DMS79 treated with DMSO at 0.1 percent for 48 hours (cell line): ENCODE data around the gene CLASP1.
A peak's percentile ranks its signal among the peaks of the same experiment; 100 is the strongest.
"Not testable (repeated sequence)": the region's sequence is repeated elsewhere in the genome, so short reads cannot be mapped to it uniquely, and the experiment has no call there.

Experiments used
- DNase-seq: peaks from one replicate; lab custom pipeline; 2025; lab: John Stamatoyannopoulos, UW

Gene CLASP1

DNA sequence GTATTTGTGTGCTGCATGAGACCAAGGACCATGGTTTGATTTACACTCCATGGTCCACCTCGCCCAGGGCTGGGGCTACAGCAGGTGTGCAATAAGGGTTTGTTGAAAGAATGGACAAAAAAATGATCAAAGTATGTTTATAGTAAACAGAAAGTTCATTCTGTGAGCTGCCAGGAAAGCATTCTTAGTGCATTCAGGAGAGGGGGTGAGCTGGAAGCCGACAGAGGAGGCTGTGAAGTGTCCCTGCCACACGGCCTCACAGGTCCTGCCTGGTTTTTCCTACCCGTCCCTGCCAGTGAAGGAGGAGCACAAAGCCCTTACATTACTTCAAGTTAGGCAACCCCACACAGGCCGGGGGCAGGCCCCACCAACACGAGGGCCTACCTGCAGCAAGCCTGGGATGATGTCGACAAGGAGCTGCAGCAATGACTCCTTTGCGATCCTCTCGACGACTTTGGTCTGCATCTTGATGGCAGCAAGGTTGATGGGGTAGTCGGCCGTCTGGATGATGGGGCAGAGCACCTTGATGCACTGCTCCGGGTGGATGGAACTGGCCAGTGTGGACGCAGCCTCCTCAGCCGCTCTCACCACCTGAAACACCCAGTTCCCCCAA is 301.0 kb downstream of the CLASP1 start:
- no peak for DNase-seq

DNA sequence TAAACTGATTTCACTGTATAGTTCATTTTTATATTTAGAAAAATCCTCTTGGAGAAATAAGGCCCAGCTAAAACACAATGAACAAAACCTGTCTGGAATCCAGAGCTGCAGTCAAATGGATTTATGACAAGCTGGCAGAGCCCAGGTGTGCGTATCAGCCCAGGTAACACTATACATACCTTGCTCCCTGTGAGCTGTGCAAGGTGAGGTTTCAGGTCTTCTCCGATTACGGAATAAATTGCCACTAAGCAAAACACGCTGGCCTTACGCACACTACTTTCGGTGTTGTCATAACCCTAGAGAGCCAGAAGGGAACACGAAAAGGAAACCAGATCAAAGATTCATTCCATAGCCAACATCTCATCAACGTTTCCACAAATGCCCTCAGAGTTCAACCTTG is 302.4 kb downstream of the CLASP1 start:
- no peak for DNase-seq

DNA sequence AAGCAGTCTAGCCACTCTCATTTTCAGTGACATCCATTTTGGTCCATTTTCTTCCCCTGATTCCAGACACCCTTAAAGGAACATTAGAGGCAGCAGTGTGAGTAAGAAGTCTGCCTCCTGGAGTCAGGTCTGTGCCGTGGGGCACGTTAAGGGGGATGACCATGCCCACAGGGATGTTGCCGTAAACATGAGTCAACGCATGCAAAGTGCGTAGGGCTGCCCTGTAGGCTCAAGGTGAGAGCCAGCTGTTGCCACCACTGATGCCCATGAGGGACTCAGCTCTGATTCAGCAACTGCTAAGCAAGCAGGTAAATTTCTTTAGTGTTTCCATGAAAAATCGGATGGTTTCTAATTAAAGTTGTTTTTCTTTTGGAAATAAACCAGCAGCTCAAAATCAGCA is 302.9 kb downstream of the CLASP1 start:
- no peak for DNase-seq

DNA sequence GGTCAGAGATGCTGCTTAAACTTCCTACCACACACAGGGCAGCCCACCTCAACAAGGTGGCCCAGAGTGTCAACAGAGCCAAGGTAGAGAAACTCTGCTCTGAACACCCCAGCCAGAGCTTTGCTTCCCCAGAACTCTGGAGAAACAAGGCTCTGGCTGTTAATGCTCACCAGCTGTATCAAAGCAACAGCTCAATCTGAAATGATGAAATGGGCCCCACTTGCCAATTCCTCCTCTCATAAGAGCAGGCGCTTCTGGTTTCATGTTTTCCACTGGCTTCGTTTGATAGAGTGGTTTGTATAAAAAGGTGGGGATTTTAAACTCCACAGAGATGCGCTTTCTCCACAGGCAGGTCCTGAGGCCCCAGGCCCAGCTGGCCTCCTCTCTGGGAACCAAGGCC is 303.4 kb downstream of the CLASP1 start:
- DNase-seq: no peak

DNA sequence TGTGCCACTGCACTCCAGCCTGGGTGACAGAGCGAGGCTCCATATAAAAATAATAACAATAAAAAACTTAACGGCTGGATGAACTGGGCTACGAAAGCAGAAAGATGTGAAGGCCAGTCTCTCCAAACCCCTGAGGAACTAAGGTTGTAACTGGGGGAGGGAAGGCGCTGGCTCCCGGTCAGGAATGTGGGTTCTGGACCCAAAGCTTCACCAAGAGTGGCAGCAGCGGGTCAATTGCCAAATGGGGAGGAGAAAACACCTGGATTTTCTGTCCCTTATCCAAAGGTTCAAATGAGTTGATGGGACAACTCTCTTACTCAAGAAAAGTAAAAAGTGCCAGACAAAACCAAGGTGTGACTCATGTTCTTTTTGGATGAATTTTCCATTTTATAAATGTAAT is 304.2 kb downstream of the CLASP1 start:
- no peak for DNase-seq

DNA sequence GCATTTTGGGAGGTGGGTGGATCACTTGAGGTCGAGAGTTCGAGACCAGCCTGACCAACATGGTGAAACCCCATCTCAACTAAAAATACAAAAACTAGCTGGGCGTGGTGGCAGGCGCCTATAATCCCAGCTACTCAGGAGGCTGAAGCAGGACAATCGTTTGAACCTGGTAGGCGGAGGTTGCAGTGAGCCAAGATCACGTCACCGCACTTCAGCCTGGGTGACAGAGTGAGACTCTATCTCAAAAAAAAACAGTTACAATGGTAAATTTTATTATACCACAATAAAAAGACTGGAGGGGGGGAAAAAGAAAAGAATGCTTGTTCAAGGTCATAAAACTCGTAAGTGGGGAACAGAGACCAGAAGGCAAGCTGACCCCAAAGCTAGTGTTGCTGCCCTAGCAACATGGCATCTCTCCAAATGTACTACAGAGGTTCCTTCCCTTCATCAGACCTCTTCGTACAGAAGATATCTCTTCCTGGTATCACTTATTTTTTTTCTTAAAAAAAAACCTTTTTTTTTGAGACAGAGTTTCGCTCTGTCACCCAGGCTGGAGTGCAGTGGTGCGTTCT is 305.3 kb downstream of the CLASP1 start:
- DNase-seq: peak; percentile 95

DNA sequence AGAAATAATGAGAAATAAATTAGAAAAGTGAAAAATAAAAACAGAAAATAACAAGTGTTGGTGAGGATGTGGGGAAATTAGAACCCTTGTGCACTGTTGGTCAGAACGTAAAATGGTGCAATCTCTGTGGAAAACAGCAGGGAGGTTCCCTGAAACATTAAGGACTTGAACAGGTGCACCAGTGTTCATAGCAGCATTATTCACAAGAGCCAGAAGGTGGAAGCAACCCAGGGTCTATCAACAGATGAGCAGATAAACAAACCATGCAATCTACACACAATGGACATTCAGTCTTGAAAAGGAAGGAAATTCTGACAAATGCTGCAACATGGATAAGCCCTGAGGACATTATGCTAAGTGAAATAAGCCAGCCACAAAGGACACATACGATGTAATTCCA is 306.1 kb downstream of the CLASP1 start:
- DNase-seq: no peak

DNA sequence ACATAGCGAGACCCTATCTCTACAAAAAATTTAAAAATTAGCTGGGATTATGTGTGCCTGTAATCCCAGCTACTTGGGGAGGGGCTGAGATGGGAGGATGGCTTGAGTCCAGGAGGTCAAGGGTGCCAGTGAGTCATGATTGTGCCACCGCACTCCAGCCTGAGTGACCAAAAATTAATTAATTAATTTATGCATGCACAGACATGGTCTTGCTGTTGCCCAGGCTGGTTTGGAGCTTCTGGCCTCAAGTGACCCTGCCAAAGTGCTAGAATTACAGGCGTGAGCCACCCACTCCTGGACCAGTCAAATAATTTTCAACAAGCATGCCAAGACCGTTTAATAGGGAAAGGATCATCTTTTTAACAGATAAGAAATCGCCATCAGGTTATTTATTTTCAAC is 306.5 kb downstream of the CLASP1 start:
- DNase-seq: no peak

DNA sequence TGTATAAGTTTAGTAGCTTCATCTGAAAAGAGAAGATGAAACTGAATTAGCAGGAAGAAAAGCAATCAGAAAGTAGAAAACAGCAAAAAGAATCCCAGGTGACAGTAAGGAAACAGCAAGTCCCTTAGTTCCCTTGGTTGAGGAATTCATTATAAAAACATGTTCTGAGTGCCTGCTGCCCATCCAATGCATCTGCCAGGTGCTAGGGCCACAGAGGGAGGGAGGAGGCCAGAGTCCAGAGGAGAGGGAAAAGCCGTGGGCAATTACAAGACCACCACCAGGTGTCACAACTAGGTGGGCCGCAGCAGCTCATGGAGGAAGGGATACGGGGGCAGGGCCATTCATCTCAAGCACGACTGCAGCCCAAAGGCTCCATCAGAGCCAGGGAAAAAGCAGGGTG is 308.3 kb downstream of the CLASP1 start:
- no peak for DNase-seq

DNA sequence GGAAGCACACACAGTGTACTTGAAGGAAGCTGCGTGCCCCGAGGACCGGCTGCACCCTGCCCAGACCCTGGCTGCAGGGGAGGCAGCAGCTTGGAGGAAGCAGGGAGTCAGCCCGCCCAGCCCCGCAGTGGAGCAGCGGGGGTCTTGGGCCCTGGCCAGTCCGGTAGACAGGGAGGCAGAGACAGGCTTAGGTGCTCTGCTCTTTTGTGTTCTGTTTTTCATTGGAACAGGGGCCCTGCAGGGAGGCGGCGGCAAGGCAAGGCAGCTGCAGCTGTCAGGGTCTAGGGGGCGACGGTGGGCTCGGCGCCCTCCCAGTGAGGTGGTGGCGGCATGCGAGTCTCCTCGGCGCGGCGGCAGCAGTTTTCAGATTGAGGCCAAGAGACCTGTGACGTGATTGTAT is 311.0 kb downstream of the CLASP1 start:
- no peak for DNase-seq

DNA sequence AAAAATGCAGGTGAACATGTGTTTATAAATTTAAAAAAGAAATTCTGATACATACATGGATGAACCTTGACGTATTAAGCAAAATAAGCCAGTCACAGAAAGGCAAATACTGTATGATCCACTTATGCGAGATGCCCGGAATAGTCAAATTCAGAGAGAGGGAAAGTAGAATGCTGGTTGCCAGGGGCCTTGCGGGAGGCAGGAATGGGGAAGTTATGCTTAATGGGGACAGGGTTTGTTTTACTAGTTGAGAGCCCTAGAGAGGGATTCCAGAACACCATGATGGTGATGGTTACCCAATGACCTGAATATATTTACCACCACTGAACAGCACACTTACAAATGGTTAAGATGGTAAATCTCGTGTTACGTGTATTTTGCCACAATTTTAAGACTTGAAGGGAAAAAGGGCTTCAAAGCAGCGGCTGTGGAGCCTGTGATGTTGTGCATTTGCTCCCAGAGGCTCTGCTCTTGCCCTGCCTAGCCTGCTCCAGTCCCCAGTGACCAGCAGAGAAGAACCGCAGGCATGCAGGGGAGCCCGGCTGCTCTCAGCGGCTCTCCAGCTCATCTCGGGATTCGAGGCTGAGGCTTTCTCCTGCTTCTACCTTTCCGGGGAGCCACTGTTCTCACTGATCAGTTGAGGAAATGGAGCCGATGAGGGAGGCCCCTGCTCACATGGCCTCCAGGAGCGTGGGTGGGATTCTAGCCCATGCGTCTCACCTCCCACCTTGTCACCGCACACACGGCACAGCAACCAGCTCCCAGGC is 312.6 kb downstream of the CLASP1 start:
- no peak for DNase-seq

DNA sequence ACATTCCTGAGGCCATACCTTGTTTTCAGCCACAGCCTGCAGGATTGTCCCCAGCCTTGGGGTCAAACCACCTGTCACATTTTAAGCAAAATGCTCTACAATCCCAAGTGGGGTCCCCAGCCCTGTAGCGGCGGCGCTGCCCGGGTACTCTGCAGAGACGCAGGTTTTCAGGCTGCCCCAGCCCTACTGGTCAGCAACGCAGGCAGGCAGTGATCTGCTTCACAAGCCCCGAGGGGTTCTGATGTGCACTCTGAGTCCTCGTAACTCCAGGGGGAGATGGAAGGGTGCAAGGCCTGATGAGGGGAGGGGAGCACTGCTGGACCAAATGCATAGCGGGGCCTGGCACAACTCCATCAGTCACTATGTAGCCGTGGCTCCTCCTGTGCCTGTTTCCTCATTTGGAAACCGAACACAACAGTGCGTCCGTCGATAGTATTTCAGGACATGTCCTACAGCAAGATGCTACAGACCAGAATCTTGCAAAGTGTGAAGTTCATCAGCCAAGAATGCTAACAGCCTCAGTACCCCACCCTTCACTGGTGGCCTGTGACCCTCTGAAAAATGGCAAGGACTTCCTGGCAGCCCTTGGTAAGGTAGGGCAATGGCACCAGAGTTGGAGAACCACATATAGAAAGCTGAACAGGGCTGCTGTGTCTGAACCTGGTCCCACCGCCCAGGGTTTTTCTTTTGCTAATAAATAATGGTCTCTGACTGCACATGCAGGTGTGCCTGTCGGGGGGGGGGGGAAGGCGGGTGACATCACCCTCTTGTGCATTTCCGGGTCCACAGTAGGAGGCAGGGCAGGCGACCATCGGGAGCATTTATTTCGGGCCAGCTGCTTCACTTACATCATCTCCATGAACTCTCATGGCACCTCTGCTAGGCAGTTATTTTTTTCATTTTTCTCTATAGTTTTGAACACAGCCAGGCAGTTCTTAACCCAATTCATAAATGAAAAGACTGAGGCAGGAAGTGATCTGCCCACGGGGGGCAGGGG is 313.7 kb downstream of the CLASP1 start:
- DNase-seq: peak; percentile 23

DNA sequence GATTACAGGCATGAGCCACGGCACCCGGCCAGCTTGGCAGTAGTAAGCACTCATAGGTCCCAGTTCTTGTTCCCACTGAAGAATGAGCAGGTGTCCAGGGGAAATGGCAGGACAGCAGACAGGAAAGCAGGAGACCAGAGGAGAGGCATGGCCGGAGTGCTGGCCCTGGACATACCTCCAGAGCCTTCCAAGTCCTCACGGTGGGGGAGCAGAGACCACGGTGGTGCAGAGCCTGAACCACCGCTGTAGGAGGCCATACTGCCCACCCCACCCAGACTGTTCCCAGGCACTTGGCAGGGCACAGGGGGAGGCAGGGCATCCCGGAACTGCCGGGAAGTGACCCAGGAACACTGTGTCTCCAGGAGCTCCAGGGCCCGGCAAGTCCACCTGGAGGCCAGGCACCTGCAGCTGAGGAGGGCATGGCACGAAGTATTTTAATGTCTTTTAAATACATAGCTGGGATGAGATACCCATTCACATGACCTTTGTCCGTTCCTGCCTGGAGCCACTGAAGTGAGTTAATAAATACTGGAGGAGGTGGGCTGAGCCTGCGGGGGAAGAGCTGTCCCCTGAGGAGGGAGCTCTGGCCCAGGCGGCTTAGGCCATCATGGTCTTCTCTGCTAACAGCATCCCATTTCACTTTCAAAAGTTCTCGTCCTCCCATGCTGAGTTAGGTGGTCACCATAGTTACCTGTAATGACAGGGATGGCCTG is 314.5 kb downstream of the CLASP1 start:
- DNase-seq: no peak

DNA sequence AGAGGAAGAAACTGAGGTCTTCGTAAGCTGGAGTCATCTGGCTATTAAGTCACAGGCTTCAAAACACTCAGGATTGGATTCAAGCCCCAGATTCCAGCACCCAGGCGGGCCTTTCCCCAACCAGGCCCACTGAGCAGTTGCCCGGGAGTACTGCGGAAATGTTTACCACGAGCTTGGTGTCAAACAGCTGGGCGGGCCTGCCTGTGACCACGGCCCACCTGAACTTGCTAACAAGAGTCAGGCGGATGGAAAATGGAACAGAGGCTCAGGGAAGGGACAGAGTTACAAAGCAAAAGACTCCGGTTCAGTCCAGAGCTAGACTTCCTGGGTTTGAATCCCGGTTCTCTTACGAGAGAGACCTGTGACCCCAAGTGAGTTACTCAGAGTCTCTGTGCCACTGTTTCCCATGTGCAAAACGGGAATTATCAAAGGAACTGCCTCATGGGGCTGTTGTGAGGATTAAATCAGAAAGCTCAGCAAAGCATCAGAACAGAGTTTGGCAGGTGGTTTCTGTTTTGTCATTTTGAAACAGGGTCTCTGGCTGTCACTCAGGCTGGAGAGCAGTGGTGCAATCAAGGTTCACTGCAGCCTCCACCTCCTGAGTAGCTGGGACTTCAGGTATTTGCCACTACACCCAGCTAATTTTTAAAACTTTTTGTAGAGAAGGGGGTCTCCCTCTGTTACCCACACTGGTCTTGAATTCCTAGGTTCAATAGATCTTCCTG is 315.3 kb downstream of the CLASP1 start:
- no peak for DNase-seq

DNA sequence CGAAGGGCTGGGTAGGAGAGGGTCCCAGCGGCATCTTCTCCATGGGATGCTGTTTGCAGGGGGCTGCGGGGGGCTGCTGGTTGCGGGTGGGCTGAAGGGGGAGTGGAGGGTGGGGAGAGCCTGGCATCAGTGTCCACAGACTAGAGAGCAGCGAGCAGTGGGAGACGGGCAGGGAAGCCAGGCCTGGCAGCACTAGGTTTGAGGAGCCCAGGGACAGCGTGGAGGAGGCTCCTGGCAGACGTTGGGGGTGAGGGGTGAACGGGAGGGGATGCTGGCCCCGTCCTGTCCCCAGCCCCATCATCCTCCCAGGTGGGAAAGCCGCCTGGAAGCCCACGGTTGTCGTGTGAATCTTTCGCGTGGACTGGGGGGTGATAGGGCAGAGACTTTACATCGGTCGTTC is 316.0 kb downstream of the CLASP1 start:
- no peak for DNase-seq

DNA sequence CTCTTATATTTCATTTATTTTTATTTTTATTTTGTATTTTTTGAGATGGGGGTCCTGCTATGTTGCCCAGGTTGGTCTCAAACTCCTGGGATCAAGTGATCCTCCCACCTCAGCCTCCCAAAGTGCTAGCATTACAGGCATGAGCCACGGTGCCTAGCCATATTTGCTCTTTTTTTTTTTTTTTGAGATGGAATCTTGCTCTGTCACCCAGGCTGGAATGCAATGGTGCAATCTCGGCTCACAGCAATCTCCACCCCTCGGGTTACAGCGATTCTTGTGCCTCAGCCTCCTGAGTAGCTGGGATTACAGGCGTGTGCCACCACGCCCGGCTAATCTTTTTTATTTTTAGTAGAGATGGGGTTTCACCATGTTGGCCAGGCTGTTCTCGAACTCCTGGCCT is 317.9 kb downstream of the CLASP1 start:
- not testable (repeated sequence) for DNase-seq

DNA sequence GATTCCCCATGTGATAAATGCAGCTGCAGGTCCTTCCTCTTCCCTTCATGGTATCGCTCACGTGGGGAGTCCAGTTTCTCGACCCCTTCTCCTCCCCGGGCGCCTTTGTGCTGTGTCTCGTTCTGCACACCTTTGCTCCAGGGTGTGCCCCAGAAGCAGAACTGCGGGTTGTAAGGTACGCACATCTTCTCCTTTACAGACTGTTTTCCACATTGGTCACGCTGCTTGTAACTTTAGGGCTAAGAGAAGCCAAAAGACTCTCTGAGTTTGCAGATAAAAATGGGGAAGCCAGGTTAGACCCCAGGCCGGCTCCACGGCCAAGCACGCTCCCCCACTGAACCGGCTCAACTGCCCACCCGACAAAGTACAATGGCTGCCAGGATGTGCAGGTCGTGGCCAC is 318.3 kb downstream of the CLASP1 start:
- DNase-seq: no peak

DNA sequence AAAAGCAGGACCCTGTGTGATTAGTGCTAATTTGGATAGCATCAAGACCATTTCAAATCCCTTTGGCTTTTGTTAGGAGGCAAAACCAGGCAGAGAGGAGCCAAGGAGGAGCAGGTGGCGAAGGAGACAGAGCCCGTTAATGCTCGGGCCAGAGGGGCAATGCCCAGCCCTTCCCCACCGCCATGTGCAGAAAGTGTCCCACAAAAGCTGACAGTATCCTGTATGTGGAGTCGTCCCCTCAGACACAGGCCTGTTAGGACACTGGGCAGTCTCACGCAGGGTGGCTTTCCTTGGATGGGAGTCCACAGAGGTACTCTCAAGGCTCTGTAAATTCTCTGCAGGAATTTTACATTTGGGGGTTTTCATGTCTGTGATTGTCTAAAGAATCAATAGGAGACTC is 319.5 kb downstream of the CLASP1 start:
- DNase-seq: no peak

DNA sequence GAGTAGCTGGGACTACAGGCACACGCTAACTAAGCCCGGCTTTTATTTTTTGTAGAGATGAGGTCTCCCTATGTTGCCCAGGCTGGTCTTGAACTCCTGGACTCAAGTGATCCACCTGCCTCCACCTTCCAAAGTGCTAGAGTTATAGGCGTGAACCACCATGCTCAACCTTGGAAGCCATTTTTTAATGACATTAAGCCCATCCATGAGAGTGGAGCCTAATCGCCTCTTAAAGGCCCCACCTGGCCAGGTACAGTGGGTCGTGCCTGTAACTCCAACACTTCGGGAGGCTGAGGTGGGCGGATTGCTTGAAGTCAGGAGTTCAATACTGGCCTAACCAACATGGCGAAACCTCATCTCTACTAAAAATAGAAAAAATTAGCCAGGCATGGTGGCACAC is 322.6 kb downstream of the CLASP1 start:
- DNase-seq: no peak

DNA sequence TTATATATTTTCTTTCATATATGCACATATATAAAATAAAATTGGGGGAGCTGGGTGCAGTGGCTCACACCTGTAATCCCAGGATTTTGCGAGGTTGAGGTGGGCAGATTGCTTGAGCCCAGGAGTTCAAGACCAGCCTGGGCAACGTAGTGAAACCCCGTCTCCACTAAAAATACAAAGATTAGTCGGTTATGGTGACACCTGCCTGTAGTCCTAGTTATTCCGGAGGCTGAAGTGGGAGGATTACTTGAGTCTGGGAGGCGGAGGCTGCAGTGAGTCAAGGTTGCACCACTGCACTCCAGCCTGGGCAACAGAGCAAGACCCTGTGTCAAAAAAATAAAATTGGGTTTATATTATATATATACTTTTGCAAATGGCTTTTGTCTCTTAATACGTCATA is 324.7 kb downstream of the CLASP1 start:
- DNase-seq: no peak

DNA sequence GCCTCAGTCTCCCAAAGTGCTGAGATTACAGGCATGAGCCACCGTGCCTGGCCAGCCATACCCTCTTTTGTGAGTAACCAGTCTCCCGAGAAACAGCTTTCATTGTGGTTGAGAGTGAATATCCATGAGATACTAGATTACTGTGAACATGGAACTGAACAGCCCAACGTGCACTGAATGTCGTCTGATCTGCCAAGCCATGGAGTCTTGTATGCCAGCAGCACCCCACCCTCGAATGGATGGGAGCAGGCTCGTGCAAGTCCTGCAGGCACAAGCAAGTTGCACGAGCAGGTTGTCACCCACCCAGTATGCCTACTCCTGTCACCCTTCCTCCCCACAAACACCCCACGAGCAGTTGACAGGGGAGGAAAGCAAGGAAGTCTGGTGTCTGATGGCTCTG is 327.8 kb downstream of the CLASP1 start:
- DNase-seq: no peak
